ENCODE results near the gene DYNC2I2.

- TF ChIP-seq MAX (IDR thresholded peaks at IDR 0.05) (no peak), EP300 (IDR thresholded peaks at IDR 0.05; ENCODE audit: borderline replicate concordance) (no peak), TAF1 (IDR thresholded peaks at IDR 0.05; ENCODE audit: low read depth) (no peak), FOXM1 (IDR thresholded peaks at IDR 0.05; ENCODE audit: borderline replicate concordance, low read depth) (no peak), RAD21 (IDR thresholded peaks at IDR 0.05; ENCODE audit: low read depth) (no peak), YY1 (IDR thresholded peaks at IDR 0.05; ENCODE audit: low read depth) (no peak), EGR1 (IDR thresholded peaks at IDR 0.05) (no peak), TEAD4 (IDR thresholded peaks at IDR 0.05) (no peak), CEBPB (IDR thresholded peaks at IDR 0.05) (no peak), REST (IDR thresholded peaks at IDR 0.05; ENCODE audit: low read depth) (no peak)
These were observed 2.7 kb downstream of the DYNC2I2 start for GRCh38 chr9:128653908-128654307.
